Progenitor cell of endocrine pancreas (in vitro differentiated cells): ENCODE results near the gene GNAI1. TPM values are rescaled to one million over a fixed set of nuclear protein-coding genes. Genes with fewer than 3 reads are reported as not detected.
A peak's percentile ranks its signal among the peaks of the same experiment; 100 is the strongest.

ENCODE experiments used
- DNase-seq: peaks from one replicate; pipeline ENCODE4 v3.0.0; 2021; ENCODE audit warnings: low spot score; ENCODE audit not compliant: unreplicated experiment
- H3K27ac Mint-ChIP-seq: 2 replicates; pipeline ENCODE4 v1.8.0; 2021; ENCODE audit warnings: mild to moderate bottlenecking, moderate library complexity, mixed read lengths
- H3K27me3 Mint-ChIP-seq: 2 replicates; pipeline ENCODE4 v1.8.0; 2021; ENCODE audit warnings: mixed read lengths
- H3K36me3 Mint-ChIP-seq: 2 replicates; pipeline ENCODE4 v1.8.0; 2022; ENCODE audit warnings: mixed read lengths; ENCODE audit not compliant: insufficient read depth
- H3K4me1 Mint-ChIP-seq: 2 replicates; pipeline ENCODE4 v1.8.0; 2021; ENCODE audit warnings: low read depth, mixed read lengths
- H3K4me3 Mint-ChIP-seq: 2 replicates; pipeline ENCODE4 v1.8.0; 2021; ENCODE audit warnings: low read depth, mild to moderate bottlenecking, moderate library complexity, mixed read lengths
- H3K9me3 Mint-ChIP-seq: 2 replicates; pipeline ENCODE4 v1.8.0; 2021; ENCODE audit warnings: low read depth, mixed read lengths
- CTCF ChIP-seq: fragments of 200-600 bp; sonication (generic); IDR thresholded peaks from one replicate; pipeline ENCODE4 v1.5.0; 2021; ENCODE audit warnings: antibody characterized with exemption, mild to moderate bottlenecking; ENCODE audit not compliant: unreplicated experiment
- total RNA-seq: library from RNA; stranded (reverse); gene quantifications from 2 replicates; pipeline ENCODE4 v1.2.1, GENCODE V29; 2021

GNAI1 gene
- total RNA-seq, 1 donor from 2014 or later, result 50.8 TPM

- H3K36me3 Mint-ChIP-seq, result no peaks in the 10 kb centered on the region
- no peaks in the 10 kb centered on the region for H3K27me3 Mint-ChIP-seq
- no peak for TF ChIP-seq CTCF
- peaks cover 25% of the 10 kb centered on the region for H3K4me1 Mint-ChIP-seq
- no peak overlapping the region for H3K4me3 Mint-ChIP-seq
- H3K27ac Mint-ChIP-seq, result no peak overlapping the region
- DNase-seq, result no peak
- peaks cover 4% of the 10 kb centered on the region for H3K9me3 Mint-ChIP-seq
Measured at GRCh38 chr7:80236681-80237080, 102.0 kb downstream of the GNAI1 start.

- H3K36me3 Mint-ChIP-seq, result no peaks in the 10 kb centered on the region
- H3K27ac Mint-ChIP-seq, result no peak overlapping the region
Measured at GRCh38 chr7:80240265-80241025, 105.8 kb downstream of the GNAI1 start.

GRCh38 chr7:80241671-80242070 is 107.0 kb downstream of the GNAI1 start:
- DNase-seq, result no peak
- H3K9me3 Mint-ChIP-seq, result no peaks in the 10 kb centered on the region
- H3K27ac Mint-ChIP-seq, result no peak overlapping the region
- no peak overlapping the region for H3K4me3 Mint-ChIP-seq
- no peaks in the 10 kb centered on the region for H3K36me3 Mint-ChIP-seq
- no peak for TF ChIP-seq CTCF
- no peaks in the 10 kb centered on the region for H3K27me3 Mint-ChIP-seq
- H3K4me1 Mint-ChIP-seq, result peaks cover 7% of the 10 kb centered on the region

More at GRCh38 chr7:80240265-80241025, 105.8 kb downstream of the GNAI1 start:
- H3K27me3 Mint-ChIP-seq, result no peaks in the 10 kb centered on the region
- no peak for DNase-seq
- no peak for TF ChIP-seq CTCF
- peaks cover 9% of the 10 kb centered on the region for H3K4me1 Mint-ChIP-seq
- no peaks in the 10 kb centered on the region for H3K9me3 Mint-ChIP-seq
- H3K4me3 Mint-ChIP-seq, result no peak overlapping the region

GRCh38 chr7:80243425-80243824 is 108.8 kb downstream of the GNAI1 start:
- no peak for DNase-seq
- no peaks in the 10 kb centered on the region for H3K27me3 Mint-ChIP-seq
- no peaks in the 10 kb centered on the region for H3K36me3 Mint-ChIP-seq
- H3K4me1 Mint-ChIP-seq, result peaks cover 8% of the 10 kb centered on the region
- H3K27ac Mint-ChIP-seq, result peak overlapping the region; percentile 87
- H3K9me3 Mint-ChIP-seq, result no peaks in the 10 kb centered on the region
- no peak for TF ChIP-seq CTCF
- no peak overlapping the region for H3K4me3 Mint-ChIP-seq

GRCh38 chr7:80244206-80244916 is 109.7 kb downstream of the GNAI1 start:
- no peak overlapping the region for H3K4me3 Mint-ChIP-seq
- no peak for DNase-seq
- peaks cover 10% of the 10 kb centered on the region for H3K4me1 Mint-ChIP-seq
- H3K27me3 Mint-ChIP-seq, result no peaks in the 10 kb centered on the region
- no peaks in the 10 kb centered on the region for H3K9me3 Mint-ChIP-seq
- no peaks in the 10 kb centered on the region for H3K36me3 Mint-ChIP-seq
- no peak for TF ChIP-seq CTCF
- no peak overlapping the region for H3K27ac Mint-ChIP-seq
